Medulla oblongata (tissue), 1 donor: Measurements from ENCODE around the gene GALNT18.
A peak's percentile ranks its signal among the peaks of the same experiment; 100 is the strongest.

Experiments
- DNase-seq: peaks from one replicate; pipeline ENCODE4 v3.0.0-alpha.2; 2015; ENCODE audit errors: extremely low spot score

GALNT18 gene

GRCh38 chr11:11567936-11568650 lies 53.7 kb downstream of the GALNT18 start:
- no peak for DNase-seq

GRCh38 chr11:11565636-11566035 lies 56.2 kb downstream of the GALNT18 start:
- no peak for DNase-seq

- DNase-seq: no peak
Measured at GRCh38 chr11:11563200-11563975, 58.4 kb downstream of the GALNT18 start.

- DNase-seq: no peak
Measured at GRCh38 chr11:11561991-11562390, 59.8 kb downstream of the GALNT18 start.

- DNase-seq: no peak
Measured at GRCh38 chr11:11558826-11559225, 63.0 kb downstream of the GALNT18 start.

- no peak for DNase-seq
Measured at GRCh38 chr11:11558396-11558795, 63.4 kb downstream of the GALNT18 start.

- no peak for DNase-seq
Measured at GRCh38 chr11:11555208-11555607, 66.6 kb downstream of the GALNT18 start.

GRCh38 chr11:11553573-11553972 lies 68.2 kb downstream of the GALNT18 start:
- DNase-seq: peak; percentile 48

GRCh38 chr11:11552529-11553087 lies 69.2 kb downstream of the GALNT18 start:
- DNase-seq: no peak

- no peak for DNase-seq
Measured at GRCh38 chr11:11550534-11550933, 71.3 kb downstream of the GALNT18 start.

- DNase-seq: no peak
Measured at GRCh38 chr11:11545285-11546275, 76.2 kb downstream of the GALNT18 start.

GRCh38 chr11:11543656-11544055 lies 78.1 kb downstream of the GALNT18 start:
- no peak for DNase-seq

GRCh38 chr11:11540157-11540556 lies 81.6 kb downstream of the GALNT18 start:
- no peak for DNase-seq

- no peak for DNase-seq
Measured at GRCh38 chr11:11538277-11538960, 83.4 kb downstream of the GALNT18 start.

GRCh38 chr11:11537871-11538270 lies 83.9 kb downstream of the GALNT18 start:
- DNase-seq: no peak

GRCh38 chr11:11537372-11537771 lies 84.4 kb downstream of the GALNT18 start:
- DNase-seq: no peak

GRCh38 chr11:11536650-11537049 lies 85.2 kb downstream of the GALNT18 start:
- no peak for DNase-seq

GRCh38 chr11:11535611-11536010 lies 86.2 kb downstream of the GALNT18 start:
- DNase-seq: no peak

GRCh38 chr11:11534981-11535380 lies 86.8 kb downstream of the GALNT18 start:
- DNase-seq: no peak

GRCh38 chr11:11533751-11534150 lies 88.1 kb downstream of the GALNT18 start:
- no peak for DNase-seq

- no peak for DNase-seq
Measured at GRCh38 chr11:11533057-11533456, 88.7 kb downstream of the GALNT18 start.
